ENCODE measurements around the gene SARS1. TPM values are rescaled to one million over a fixed set of nuclear protein-coding genes. Genes with fewer than 3 reads are reported as not detected.

SARS1 gene
- polyA plus RNA-seq, 1 experiment = 301 TPM

- Histone ChIP-seq H3K4me3 (ENCODE audit: low read depth, low read length) (no peak overlapping the region), H3K27me3 (ENCODE audit: control insufficient read depth, insufficient read depth, low read length) (no peaks in the 10 kb centered on the region), H3K27ac (ENCODE audit: low read depth, low read length) (no peak overlapping the region), H3K9me3 (ENCODE audit: control insufficient read depth, insufficient read depth, low read length) (peaks cover 18% of the 10 kb centered on the region)
- TF ChIP-seq, protein P1, sequence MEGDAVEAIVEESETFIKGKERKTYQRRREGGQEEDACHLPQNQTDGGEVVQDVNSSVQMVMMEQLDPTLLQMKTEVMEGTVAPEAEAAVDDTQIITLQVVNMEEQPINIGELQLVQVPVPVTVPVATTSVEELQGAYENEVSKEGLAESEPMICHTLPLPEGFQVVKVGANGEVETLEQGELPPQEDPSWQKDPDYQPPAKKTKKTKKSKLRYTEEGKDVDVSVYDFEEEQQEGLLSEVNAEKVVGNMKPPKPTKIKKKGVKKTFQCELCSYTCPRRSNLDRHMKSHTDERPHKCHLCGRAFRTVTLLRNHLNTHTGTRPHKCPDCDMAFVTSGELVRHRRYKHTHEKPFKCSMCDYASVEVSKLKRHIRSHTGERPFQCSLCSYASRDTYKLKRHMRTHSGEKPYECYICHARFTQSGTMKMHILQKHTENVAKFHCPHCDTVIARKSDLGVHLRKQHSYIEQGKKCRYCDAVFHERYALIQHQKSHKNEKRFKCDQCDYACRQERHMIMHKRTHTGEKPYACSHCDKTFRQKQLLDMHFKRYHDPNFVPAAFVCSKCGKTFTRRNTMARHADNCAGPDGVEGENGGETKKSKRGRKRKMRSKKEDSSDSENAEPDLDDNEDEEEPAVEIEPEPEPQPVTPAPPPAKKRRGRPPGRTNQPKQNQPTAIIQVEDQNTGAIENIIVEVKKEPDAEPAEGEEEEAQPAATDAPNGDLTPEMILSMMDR (IDR thresholded peaks at IDR 0.05; ENCODE audit: low read depth, low read length) = no peak
- POLR2A ChIA-PET = no interaction called here
- DNase-seq (ENCODE audit: low read depth, low spot score) = no peak
- CTCF ChIA-PET = interaction anchor here (0.6 to 4.5 kb wide), 18 partner anchors 10 to 270 kb away, joined by 3 to 60 read pairs (median 3); partner anchors contain the start of genes PSRC1 and SORT1
Observed at GRCh38 chr1:109264379-109264755, 50.6 kb downstream of the SARS1 start.

DNA sequence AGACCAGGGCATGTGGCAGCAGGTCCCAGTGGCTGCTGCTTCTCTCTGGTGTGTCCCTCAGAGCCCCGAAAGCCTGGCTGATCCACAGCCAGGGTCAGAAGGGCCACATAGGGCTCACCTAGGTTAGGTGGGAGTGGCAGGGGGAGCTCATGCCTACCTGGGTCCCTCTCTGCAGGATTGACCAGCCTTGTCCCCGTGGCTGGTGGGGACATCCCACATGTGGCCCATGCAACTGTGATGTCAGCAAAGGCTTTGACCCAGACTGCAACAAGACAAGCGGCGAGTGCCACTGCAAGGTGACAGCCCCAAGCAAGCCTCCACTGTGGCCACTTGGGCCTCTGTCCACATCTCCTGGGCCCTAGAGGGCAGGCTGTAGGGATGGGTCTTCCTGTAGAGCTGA, 51.3 kb downstream of the SARS1 start:
- ChIA-PET CTCF (interaction anchor here (0.8 to 4.5 kb wide), 8 partner anchors 11 to 268 kb away, joined by 3 to 60 read pairs (median 4); partner anchors contain the start of gene SORT1), POLR2A (no interaction called here)
- no peaks in the 10 kb centered on the region for H3K27me3 ChIP-seq (ENCODE audit: control insufficient read depth, insufficient read depth, low read length)
- H3K9me3 ChIP-seq (ENCODE audit: control insufficient read depth, insufficient read depth, low read length) = peaks cover 18% of the 10 kb centered on the region
- H3K27ac ChIP-seq (ENCODE audit: low read depth, low read length) = no peak overlapping the region
- TF ChIP-seq, protein P1 (IDR thresholded peaks at IDR 0.05; ENCODE audit: low read depth, low read length) = no peak
- DNase-seq (ENCODE audit: low read depth, low spot score) = no peak
- H3K4me3 ChIP-seq (ENCODE audit: low read depth, low read length) = no peak overlapping the region

GRCh38 chr1:109265741-109266330, 52.1 kb downstream of the SARS1 start:
- ChIA-PET POLR2A (no interaction called here), CTCF (interaction anchor here (1.6 to 4.5 kb wide), 2 partner anchors 134 to 266 kb away, joined by 4 to 60 read pairs; partner anchors contain the start of gene SORT1)
- no peak overlapping the region for H3K27ac ChIP-seq (ENCODE audit: low read depth, low read length)
- no peaks in the 10 kb centered on the region for H3K27me3 ChIP-seq (ENCODE audit: control insufficient read depth, insufficient read depth, low read length)
- H3K9me3 ChIP-seq (ENCODE audit: control insufficient read depth, insufficient read depth, low read length) = peaks cover 18% of the 10 kb centered on the region
- H3K4me3 ChIP-seq (ENCODE audit: low read depth, low read length) = no peak overlapping the region
- no peak for DNase-seq (ENCODE audit: low read depth, low spot score)
- TF ChIP-seq, protein P1 (IDR thresholded peaks at IDR 0.05; ENCODE audit: low read depth, low read length) = no peak

DNA sequence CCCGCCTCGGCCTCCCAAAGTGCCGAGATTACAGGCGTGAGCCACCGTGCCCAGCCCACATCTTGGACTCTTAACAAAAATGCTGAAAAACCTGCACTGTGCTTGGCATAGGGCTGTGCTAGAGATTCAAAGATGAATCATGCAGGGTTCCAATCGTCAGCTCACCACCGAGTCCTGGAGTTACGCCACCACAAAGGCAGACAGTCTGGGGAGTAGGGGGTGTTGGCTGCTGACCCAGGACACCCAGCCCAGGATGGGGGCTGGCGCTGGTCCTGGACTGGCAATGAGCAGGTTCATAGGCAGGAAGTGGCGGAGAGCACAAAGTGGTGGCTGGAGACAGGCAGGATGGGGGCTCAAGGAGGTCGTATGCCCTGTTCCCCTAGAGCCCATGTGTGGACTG, 53.2 kb downstream of the SARS1 start:
- Histone ChIP-seq H3K27me3 (ENCODE audit: control insufficient read depth, insufficient read depth, low read length) (no peaks in the 10 kb centered on the region), H3K27ac (ENCODE audit: low read depth, low read length) (no peak overlapping the region), H3K4me3 (ENCODE audit: low read depth, low read length) (no peak overlapping the region), H3K9me3 (ENCODE audit: control insufficient read depth, insufficient read depth, low read length) (peaks cover 18% of the 10 kb centered on the region)
- no peak for DNase-seq (ENCODE audit: low read depth, low spot score)
- ChIA-PET CTCF (interaction anchor here (0.9 to 1.6 kb wide), 3 partner anchors 10 to 265 kb away, joined by 3 to 4 read pairs (median 4); no protein-coding TSS in a partner anchor), POLR2A (interaction anchor here (0.8 kb wide), 1 partner anchor 16 kb away, joined by 3 read pairs; the partner anchor contains the start of gene PSRC1)
- TF ChIP-seq, protein P1 (IDR thresholded peaks at IDR 0.05; ENCODE audit: low read depth, low read length) = no peak

- Histone ChIP-seq H3K4me3 (ENCODE audit: low read depth, low read length) (no peak overlapping the region), H3K27me3 (ENCODE audit: control insufficient read depth, insufficient read depth, low read length) (no peaks in the 10 kb centered on the region), H3K9me3 (ENCODE audit: control insufficient read depth, insufficient read depth, low read length) (peaks cover 18% of the 10 kb centered on the region), H3K27ac (ENCODE audit: low read depth, low read length) (no peak overlapping the region)
- TF ChIP-seq, protein P1 (IDR thresholded peaks at IDR 0.05; ENCODE audit: low read depth, low read length) = no peak
- POLR2A ChIA-PET = no interaction called here
- no peak for DNase-seq (ENCODE audit: low read depth, low spot score)
- CTCF ChIA-PET = no interaction called here
Observed at GRCh38 chr1:109267743-109268300, 54.1 kb downstream of the SARS1 start.
